GM12872 (cell line): ENCODE data around the gene HOXB6.

Experiments used
- TF ChIP-seq, protein P1 (sequence below): IDR thresholded peaks from 3 replicates; pipeline ENCODE4 v1.5.1; 2011; ENCODE audit warnings: low read depth, mild to moderate bottlenecking, low read length, moderate library complexity; ENCODE audit not compliant: insufficient read depth

HOXB6 gene

DNA sequence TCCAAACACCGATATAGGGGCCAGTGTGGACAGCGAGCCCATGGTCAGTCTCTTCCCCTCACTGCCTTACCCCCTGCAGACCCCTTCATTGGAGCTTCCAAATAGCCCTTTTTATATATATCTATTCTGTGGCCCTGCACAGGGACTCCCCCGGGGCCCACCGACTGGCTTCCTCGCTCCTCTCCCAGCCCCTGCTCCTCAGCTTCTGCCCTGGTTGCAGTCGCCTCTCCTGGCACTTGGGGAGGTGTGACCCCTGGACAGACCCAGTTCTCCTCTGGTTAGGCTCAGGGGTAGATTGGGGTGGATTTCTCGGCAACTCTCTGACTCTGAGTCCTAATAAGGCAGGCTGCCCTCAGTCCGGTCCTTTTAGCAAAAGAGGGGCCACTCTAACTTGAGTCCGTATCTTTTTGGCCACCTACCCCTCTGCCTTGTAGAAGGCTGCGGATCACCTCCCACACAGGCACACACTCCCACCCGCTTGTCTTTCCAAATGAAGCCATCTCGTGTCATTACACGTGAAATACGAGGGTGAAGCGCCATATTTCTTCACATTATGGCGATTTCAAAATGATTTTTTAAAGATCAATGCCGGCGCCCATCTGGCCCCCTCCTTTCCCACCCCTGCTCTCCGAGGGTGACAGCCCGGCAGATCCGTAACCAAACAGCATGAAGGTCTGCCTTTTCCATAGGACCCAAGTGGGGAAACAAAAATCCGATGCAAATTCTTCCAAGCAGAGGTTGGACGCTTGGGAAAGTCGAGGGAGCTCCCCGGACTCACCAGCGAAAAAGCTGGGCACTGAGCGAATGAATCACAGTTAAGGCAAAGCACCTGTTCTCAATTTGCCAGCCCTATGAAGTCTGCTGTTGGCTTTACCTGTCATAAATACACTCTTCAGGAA is 23.1 kb upstream of the HOXB6 start:
- TF ChIP-seq, protein P1, sequence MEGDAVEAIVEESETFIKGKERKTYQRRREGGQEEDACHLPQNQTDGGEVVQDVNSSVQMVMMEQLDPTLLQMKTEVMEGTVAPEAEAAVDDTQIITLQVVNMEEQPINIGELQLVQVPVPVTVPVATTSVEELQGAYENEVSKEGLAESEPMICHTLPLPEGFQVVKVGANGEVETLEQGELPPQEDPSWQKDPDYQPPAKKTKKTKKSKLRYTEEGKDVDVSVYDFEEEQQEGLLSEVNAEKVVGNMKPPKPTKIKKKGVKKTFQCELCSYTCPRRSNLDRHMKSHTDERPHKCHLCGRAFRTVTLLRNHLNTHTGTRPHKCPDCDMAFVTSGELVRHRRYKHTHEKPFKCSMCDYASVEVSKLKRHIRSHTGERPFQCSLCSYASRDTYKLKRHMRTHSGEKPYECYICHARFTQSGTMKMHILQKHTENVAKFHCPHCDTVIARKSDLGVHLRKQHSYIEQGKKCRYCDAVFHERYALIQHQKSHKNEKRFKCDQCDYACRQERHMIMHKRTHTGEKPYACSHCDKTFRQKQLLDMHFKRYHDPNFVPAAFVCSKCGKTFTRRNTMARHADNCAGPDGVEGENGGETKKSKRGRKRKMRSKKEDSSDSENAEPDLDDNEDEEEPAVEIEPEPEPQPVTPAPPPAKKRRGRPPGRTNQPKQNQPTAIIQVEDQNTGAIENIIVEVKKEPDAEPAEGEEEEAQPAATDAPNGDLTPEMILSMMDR: no peak

GRCh38 chr17:48627118-48627597 is 22.4 kb upstream of the HOXB6 start:
- TF ChIP-seq, protein P1: no peak

DNA sequence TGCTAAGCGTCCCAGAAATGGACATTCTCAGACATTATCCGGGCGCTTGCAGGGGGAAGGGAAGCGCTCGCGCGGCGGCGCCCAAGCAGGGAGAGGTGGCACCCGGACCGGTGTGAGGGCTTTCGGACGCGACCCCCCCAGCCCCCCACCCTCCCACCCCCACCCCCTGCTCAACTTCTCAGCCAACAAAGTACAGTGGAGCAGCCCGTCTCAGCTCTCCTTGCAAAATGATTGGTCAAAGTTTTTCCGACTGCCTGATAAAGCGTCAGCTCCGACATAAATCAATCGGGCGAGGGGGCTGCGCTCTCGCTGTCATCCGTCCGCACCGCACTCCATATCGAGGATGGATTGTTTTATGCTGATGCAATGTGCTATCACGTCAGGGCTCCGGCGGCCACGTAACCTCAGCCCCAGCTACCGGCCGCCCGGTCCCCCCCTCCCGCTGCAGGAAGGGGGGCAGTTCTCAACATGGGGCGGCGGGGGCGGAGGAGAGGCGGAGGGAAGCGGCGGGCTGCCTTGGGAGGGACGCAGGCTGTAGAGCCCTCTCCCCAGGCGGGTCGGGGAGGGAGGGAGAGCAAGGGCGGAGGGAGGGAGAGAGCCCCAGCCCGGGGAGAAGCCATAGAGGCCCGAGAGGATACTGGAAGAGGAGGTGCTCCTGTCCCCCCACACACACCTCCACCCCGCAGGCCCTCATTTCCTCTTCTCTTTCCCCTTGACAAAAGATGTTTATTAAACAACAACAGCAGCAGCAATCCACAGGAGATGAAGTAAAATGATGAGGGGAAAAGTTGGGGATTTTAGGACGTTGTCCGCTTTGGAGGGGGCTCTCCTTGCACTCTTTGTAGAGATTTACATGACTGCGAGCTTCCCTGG is 21.7 kb upstream of the HOXB6 start, which contains the start of gene HOXB9:
TSS of gene HOXB9 (minus strand) at position 114 of the 873 bp plus-strand sequence. CDS start at position 25, 89 bp downstream.
- TF ChIP-seq, protein P1: no peak

DNA sequence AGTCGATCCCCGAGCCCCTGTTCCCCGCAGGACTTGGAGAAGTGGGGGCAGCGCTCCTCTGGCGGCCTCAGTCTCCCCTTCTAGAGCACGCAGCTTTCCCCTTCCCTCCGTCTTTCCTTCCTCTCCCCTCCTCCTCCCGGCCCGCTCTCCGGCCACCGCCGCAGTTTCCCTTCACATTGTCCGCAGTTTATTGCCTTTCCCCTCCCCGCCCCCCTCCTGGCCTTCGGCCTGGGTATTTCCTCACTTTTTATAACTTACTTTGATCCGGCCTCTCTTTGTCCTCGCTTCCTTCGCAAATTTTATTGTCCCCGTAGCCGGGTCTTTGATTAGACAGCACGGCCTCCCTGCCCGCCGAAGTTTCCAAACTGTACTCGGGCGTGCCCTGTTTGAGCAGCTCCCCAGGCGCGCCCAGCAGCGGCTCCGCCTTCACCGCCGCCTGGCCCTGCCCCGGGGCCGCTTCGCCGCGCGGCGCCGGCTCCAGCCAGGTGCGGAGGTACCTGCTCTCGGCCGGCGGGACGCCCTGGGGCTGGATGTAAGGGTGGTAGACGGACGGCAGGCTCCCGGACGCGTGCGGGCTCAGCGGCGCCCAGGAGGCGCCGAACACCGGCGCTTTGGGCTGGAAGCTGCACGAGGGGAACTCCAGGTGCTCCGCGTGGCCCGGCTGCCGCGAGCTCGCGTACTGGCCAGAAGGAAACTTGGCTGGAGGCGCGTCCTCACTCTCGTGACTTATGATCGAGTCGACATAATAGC is 20.9 kb upstream of the HOXB6 start:
- TF ChIP-seq, protein P1: no peak

DNA sequence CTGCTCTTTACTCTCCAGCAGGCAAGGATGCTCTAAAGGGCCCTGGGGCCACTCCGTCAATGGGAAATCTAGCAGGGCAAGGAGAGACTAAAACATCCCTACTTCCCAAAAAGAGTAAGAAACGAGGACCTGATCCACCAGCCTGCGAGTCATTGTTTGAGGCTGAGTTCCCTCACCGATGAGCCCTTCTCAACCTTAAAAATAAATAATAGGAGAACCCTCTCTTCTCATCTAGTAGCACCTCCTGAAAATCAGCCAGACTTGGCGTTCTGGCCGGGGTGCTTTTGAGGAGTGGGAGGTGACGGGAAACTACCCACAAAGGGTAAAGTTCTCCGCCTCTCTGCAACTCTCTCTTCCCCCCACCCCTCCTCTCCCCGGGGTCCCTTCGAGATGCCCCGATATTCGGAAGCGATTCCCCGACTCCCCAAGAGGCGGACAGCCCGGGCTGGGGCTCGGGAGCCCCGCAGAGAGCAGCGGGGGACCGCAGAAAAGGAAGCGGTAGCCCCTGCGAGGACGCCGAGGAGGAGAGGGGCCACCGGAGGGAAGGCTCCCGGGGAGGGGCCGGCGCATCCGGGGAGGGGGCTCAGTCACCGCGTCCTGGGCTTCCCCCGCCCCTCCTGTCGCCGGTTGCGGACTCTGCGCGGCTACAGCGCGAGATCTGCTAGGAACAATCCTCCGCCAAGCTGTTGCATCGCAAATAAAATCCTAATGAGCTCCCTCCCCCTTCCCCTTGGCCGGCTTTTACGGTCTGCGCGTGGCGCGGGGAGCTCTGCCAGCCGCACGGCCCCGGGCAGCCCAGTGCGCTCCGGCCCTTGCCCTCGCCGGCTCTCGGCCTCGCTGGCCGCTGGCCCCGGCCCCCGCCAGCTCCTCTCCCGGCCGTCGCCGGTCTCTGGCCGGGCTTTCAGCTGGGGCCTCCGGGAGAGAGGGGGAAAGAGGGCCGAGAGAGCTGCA is 20.0 kb upstream of the HOXB6 start:
- TF ChIP-seq, protein P1: no peak

DNA sequence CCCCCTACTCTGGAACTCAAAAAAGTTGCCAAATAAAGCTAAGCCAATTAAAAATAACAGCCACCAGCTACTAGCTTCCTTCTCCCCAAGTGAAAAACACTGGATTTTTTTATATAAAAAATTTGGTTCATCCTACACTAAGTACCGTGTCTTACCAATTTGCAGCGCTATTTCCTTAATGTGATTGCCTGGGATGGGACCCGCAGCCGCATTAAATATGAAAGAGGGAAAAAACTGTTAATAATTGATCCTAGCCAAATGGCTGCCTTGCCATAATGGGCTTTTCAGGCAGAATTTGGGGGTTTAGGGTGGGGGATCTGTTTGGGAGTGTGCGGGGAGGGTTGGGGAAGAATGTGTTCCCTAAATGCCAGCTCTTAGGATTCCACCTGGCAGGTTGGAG is 19.3 kb upstream of the HOXB6 start:
- TF ChIP-seq, protein P1: no peak
